Uterus (tissue), 4 donors: ENCODE measurements around the gene ATP5ME. TPM values are rescaled to one million over a fixed set of nuclear protein-coding genes. Genes with fewer than 3 reads are reported as not detected.

Experiments
- DNase-seq, 2 donors: peaks; one replicate each; pipeline ENCODE4 v3.0.0-alpha.2; 2019 to 2020
- H3K27ac ChIP-seq, 2 donors: fragments of 200-600 bp; sonication (generic); 1 replicate in 1 of 2; 2 replicates in 1 of 2; pipeline ENCODE4 v1.5.1; 2016 to 2018
- H3K27me3 ChIP-seq, 2 donors: fragments of 200-600 bp; sonication (generic); one replicate each; pipeline ENCODE4 v1.5.1; 2018 to 2019; ENCODE audit warnings: control low read depth in 1 of 2
- H3K36me3 ChIP-seq, 2 donors: fragments of 200-600 bp; sonication (generic); one replicate each; pipeline ENCODE4 v1.5.1; 2019; ENCODE audit warnings: control low read depth in 1 of 2
- H3K4me1 ChIP-seq, 2 donors: fragments of 200-600 bp; sonication (generic); one replicate each; pipeline ENCODE4 v1.5.1; 2018 to 2019; ENCODE audit warnings: control low read depth in 1 of 2
- H3K4me3 ChIP-seq, 2 donors: fragments of 200-600 bp; sonication (generic); 1 replicate in 1 of 2; 2 replicates in 1 of 2; pipeline ENCODE4 v1.5.1; 2018 to 2019; ENCODE audit warnings: mild to moderate bottlenecking in 1 of 2
- H3K9me3 ChIP-seq, 2 donors: fragments of 200-600 bp; sonication (generic); one replicate each; pipeline ENCODE4 v1.5.1; 2019; ENCODE audit warnings: control low read depth in 1 of 2
- CTCF ChIP-seq, 4 experiments: fragments of 200-600 bp in 2 of 4; fragments of 450-650 bp in 2 of 4; sonication (generic) in 2 of 4; IDR thresholded peaks; one replicate each; pipeline ENCODE4 v1.5.1; 2016 to 2019; ENCODE audit warnings: antibody characterized with exemption in 4 of 4, mild to moderate bottlenecking in 2 of 4, moderate library complexity in 1 of 4
- POLR2A ChIP-seq, 2 donors: fragments of 450-650 bp; IDR thresholded peaks; one replicate each; pipeline ENCODE4 v1.6.1; 2016; ENCODE audit warnings: antibody characterized with exemption in 2 of 2, mild to moderate bottlenecking in 1 of 2, moderate library complexity in 1 of 2
- intact Hi-C: fragments of 100-400 bp; cut with DNase I; formaldehyde crosslinking; loops from one replicate; pipeline ENCODE4 v1.15.1; 2023; ENCODE audit warnings: low total_unique reads
- total RNA-seq, 4 donors: library from RNA; depleted of rRNA in 3 of 4; stranded (reverse); fragments of >200 nt in 3 of 4; gene quantifications; one replicate each; pipeline versions ENCODE4 v1.1.0 to v1.2.4, GENCODE V29; 2014 to 2023
- donor health status: DM: yes; HTN: yes; CAD: no.

ATP5ME gene
- total RNA-seq, 4 donors from 2014 or later: 24.1 to 168 (median 64.2) TPM

GRCh38 chr4:712916-713632 is 39.0 kb upstream of the ATP5ME start:
- no peak for DNase-seq
- Histone ChIP-seq H3K9me3 (no peaks in the 10 kb centered on the region), H3K4me3 (no peak overlapping the region), H3K27me3 (no peaks in the 10 kb centered on the region), H3K4me1 (peaks cover 0 to 10% of the 10 kb centered on the region in 2 donors), H3K36me3 (no peaks in the 10 kb centered on the region), H3K27ac (no peak overlapping the region)
- TF ChIP-seq POLR2A (IDR thresholded peaks at IDR 0.05) (no peak), CTCF (IDR thresholded peaks at IDR 0.05) (no peak)
- intact Hi-C loops: no loop called here

GRCh38 chr4:712093-712492 is 38.0 kb upstream of the ATP5ME start:
- no peak for TF ChIP-seq POLR2A (IDR thresholded peaks at IDR 0.05)
- no peak for TF ChIP-seq CTCF (IDR thresholded peaks at IDR 0.05)
- intact Hi-C loops: no loop called here
- DNase-seq: no peak
- peaks cover 0 to 11% of the 10 kb centered on the region in 2 donors for H3K4me1 ChIP-seq
- no peaks in the 10 kb centered on the region for H3K9me3 ChIP-seq
- H3K27me3 ChIP-seq: no peaks in the 10 kb centered on the region
- H3K36me3 ChIP-seq: no peaks in the 10 kb centered on the region
- no peak overlapping the region for H3K4me3 ChIP-seq
- no peak overlapping the region for H3K27ac ChIP-seq

GRCh38 chr4:710916-711315 is 36.8 kb upstream of the ATP5ME start:
- Histone ChIP-seq H3K4me1 (peaks cover 0 to 11% of the 10 kb centered on the region in 2 donors), H3K27ac (no peak overlapping the region), H3K36me3 (no peaks in the 10 kb centered on the region), H3K9me3 (no peaks in the 10 kb centered on the region), H3K4me3 (no peak overlapping the region), H3K27me3 (no peaks in the 10 kb centered on the region)
- TF ChIP-seq CTCF (IDR thresholded peaks at IDR 0.05): no peak
- TF ChIP-seq POLR2A (IDR thresholded peaks at IDR 0.05): no peak
- DNase-seq: no peak
- intact Hi-C loops: no loop called here

GRCh38 chr4:710116-710515 is 36.0 kb upstream of the ATP5ME start:
- TF ChIP-seq CTCF (IDR thresholded peaks at IDR 0.05): no peak
- Histone ChIP-seq H3K27me3 (no peaks in the 10 kb centered on the region), H3K36me3 (no peaks in the 10 kb centered on the region), H3K9me3 (no peaks in the 10 kb centered on the region), H3K4me3 (no peak overlapping the region), H3K4me1 (peaks cover 0 to 13% of the 10 kb centered on the region in 2 donors), H3K27ac (no peak overlapping the region)
- no peak for DNase-seq
- intact Hi-C loops: no loop called here

GRCh38 chr4:709348-709747 is 35.3 kb upstream of the ATP5ME start:
- Histone ChIP-seq H3K27ac (no peak overlapping the region), H3K27me3 (no peaks in the 10 kb centered on the region), H3K4me3 (no peak overlapping the region), H3K4me1 (peaks cover 0 to 15% of the 10 kb centered on the region in 2 donors), H3K9me3 (no peaks in the 10 kb centered on the region), H3K36me3 (no peaks in the 10 kb centered on the region)
- DNase-seq: no peak
- TF ChIP-seq POLR2A (IDR thresholded peaks at IDR 0.05) (no peak), CTCF (IDR thresholded peaks at IDR 0.05) (no peak)
- intact Hi-C loops: no loop called here
